ENCODE measurements around the gene STARD6. TPM values are rescaled to one million over a fixed set of nuclear protein-coding genes. Genes with fewer than 3 reads are reported as not detected.

The STARD6 gene
- total and polyA plus RNA-seq, 8 donors: 0.42 to 0.43 TPM; not detected in 6

DNA sequence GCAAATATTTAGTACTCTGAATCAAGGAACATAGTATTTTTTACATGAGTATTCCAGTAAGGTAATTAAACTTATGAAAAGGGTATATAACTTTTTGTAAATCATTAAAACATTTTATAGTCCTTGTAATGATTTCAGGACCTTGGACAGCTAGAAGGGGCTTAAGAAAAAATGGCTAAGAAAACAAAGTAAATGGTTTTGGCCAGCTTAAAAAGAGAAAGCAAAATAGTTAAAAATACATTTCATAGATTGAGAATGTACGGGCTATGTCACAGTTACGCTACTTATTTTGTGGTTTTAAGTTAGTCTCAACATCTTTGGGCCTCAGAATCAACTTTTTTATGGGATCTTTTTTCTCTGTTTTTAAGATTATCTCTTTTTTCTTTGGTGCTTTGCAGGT lies 61.6 kb downstream of the STARD6 start:
- no peak for ATAC-seq
- Histone ChIP-seq H3K27me3 (no peaks in the 10 kb centered on the region), H3K4me3 (no peak overlapping the region), H3K36me3 (peaks cover 0 to 23% of the 10 kb centered on the region in 2 donors), H3K9me3 (peaks cover 0 to 22% of the 10 kb centered on the region in 2 donors), H3K4me1 (no peaks in the 10 kb centered on the region), H3K27ac (no peak overlapping the region)
- intact Hi-C loops (cut with DNase I): no loop called here
- TF ChIP-seq, protein P1, sequence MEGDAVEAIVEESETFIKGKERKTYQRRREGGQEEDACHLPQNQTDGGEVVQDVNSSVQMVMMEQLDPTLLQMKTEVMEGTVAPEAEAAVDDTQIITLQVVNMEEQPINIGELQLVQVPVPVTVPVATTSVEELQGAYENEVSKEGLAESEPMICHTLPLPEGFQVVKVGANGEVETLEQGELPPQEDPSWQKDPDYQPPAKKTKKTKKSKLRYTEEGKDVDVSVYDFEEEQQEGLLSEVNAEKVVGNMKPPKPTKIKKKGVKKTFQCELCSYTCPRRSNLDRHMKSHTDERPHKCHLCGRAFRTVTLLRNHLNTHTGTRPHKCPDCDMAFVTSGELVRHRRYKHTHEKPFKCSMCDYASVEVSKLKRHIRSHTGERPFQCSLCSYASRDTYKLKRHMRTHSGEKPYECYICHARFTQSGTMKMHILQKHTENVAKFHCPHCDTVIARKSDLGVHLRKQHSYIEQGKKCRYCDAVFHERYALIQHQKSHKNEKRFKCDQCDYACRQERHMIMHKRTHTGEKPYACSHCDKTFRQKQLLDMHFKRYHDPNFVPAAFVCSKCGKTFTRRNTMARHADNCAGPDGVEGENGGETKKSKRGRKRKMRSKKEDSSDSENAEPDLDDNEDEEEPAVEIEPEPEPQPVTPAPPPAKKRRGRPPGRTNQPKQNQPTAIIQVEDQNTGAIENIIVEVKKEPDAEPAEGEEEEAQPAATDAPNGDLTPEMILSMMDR (IDR thresholded peaks at IDR 0.05): no peak
- DNase-seq: no peak

DNA sequence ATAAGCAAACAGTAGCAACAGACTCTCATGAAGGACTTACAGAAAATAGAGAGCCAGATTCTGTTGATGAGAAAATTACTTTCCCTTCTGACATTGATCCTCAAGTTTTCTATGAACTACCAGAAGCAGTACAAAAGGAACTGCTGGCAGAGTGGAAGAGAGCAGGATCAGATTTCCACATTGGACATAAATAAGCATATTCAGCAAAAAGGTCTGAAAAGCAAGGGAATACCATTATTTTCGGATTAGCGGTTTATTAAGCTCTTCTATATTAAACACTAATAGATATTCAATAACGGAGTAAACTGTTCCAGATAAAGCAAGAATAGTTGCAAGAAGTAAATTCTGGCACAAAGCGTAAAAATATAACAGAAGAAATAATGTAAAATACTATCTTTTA lies 63.4 kb downstream of the STARD6 start:
- peaks cover 0 to 7% of the 10 kb centered on the region in 2 donors for H3K9me3 ChIP-seq
- H3K4me1 ChIP-seq: no peaks in the 10 kb centered on the region
- no peak overlapping the region for H3K4me3 ChIP-seq
- DNase-seq (no peak), ATAC-seq (no peak)
- peaks cover 0 to 37% of the 10 kb centered on the region in 2 donors for H3K36me3 ChIP-seq
- H3K27me3 ChIP-seq: no peaks in the 10 kb centered on the region
- intact Hi-C loops (cut with DNase I): no loop called here
- TF ChIP-seq, protein P1 (IDR thresholded peaks at IDR 0.05): no peak
- H3K27ac ChIP-seq: no peak overlapping the region

GRCh38 chr18:54284981-54285785 lies 72.5 kb downstream of the STARD6 start:
- H3K36me3 ChIP-seq: peaks cover 0 to 67% of the 10 kb centered on the region in 2 donors
- TF ChIP-seq, protein P1 (IDR thresholded peaks at IDR 0.05): no peak
- H3K9me3 ChIP-seq: peaks cover 0 to 2% of the 10 kb centered on the region in 2 donors
- intact Hi-C loops (cut with DNase I): no loop called here
- no peak overlapping the region for H3K27ac ChIP-seq
- no peak overlapping the region for H3K4me3 ChIP-seq
- H3K27me3 ChIP-seq: no peaks in the 10 kb centered on the region
- ATAC-seq (peak; percentile 71), DNase-seq (no peak)
- no peaks in the 10 kb centered on the region for H3K4me1 ChIP-seq

DNA sequence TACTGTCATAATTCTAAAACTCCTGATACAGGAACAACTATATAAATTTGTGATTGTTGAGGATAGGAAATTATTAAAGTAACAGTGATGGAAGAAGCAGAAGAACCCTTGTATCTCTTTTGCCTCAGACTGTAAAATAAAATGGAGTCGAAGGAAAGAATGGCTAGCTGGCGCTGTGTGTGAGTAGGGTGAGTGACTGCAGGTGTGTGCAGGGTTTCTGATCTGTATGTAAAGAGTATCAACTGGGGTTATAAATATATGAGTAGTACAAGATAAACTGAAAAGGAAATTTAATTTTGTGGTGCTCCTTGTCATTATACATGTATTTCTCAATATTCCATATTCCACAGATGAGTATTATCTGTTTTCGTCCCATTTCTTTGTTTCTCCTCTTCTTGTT lies 73.1 kb downstream of the STARD6 start:
- peaks cover 0 to 67% of the 10 kb centered on the region in 2 donors for H3K36me3 ChIP-seq
- no peaks in the 10 kb centered on the region for H3K27me3 ChIP-seq
- no peaks in the 10 kb centered on the region for H3K4me1 ChIP-seq
- TF ChIP-seq, protein P1 (IDR thresholded peaks at IDR 0.05): no peak
- no peak for DNase-seq
- H3K27ac ChIP-seq: no peak overlapping the region
- H3K4me3 ChIP-seq: no peak overlapping the region
- intact Hi-C loops (cut with DNase I): no loop called here
- H3K9me3 ChIP-seq: peaks cover 0 to 2% of the 10 kb centered on the region in 2 donors
- ATAC-seq: no peak

DNA sequence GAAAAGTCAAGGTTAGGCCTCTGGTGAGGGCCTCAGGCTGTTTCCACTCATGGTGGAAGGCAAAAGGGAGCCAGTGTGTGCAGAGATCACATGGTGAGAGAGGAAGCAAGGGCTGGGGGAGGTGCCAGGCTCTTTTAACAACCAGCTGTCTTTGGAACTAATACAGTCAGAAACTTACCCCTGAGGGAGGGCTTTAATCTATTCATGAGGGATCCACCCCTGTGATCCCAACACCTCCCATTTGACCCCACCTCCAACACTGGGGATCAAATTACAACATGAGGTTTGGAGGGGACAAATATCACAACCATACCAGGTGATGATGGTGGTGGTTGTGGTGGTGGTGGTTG lies 77.5 kb downstream of the STARD6 start:
- Histone ChIP-seq H3K27me3 (no peaks in the 10 kb centered on the region), H3K36me3 (peaks cover 0 to 53% of the 10 kb centered on the region in 2 donors), H3K9me3 (no peaks in the 10 kb centered on the region), H3K4me1 (no peaks in the 10 kb centered on the region), H3K27ac (no peak overlapping the region), H3K4me3 (no peak overlapping the region)
- TF ChIP-seq, protein P1 (IDR thresholded peaks at IDR 0.05): no peak
- no peak for DNase-seq
- no peak for ATAC-seq
- intact Hi-C loops (cut with DNase I): no loop called here
